ENCODE data around the gene NUDT15. TPM values are rescaled to one million over a fixed set of nuclear protein-coding genes. Genes with fewer than 3 reads are reported as not detected.
"Not testable (repeated sequence)": the region's sequence is repeated elsewhere in the genome, so short reads cannot be mapped to it uniquely, and the experiment has no call there.

Gene NUDT15
- total RNA-seq, 1 donor = 9.8 TPM

GRCh38 chr13:48001114-48001881, 36.2 kb upstream of the NUDT15 start, which contains the start of gene SUCLA2:
Gene SUCLA2 (minus strand): TSS chr13:48001273. CDS start chr13:48001269, 4 bp downstream.
- H3K27me3 ChIP-seq (ENCODE audit: insufficient read depth, low read length) = no peaks in the 10 kb centered on the region
- H3K4me2 ChIP-seq (ENCODE audit: insufficient read depth, low read length) = peak within 1 kb of the TSS; percentile 93
- H3K4me3 ChIP-seq (ENCODE audit: insufficient read depth, low read length) = peak within 1 kb of the TSS; percentile 99
- peak within 1 kb of the TSS; percentile 99 for H2AFZ ChIP-seq (ENCODE audit: low read length)
- peak within 1 kb of the TSS; percentile 86 for H3K27ac ChIP-seq (ENCODE audit: low read depth, low read length)
- no peak for TF ChIP-seq CTCF (IDR thresholded peaks at IDR 0.05; ENCODE audit: extremely low read depth, low read depth, low read length)
- DNase-seq (ENCODE audit: insufficient read length, low spot score, missing footprints) = peak; percentile 99
- no peaks in the 10 kb centered on the region for H4K20me1 ChIP-seq (ENCODE audit: insufficient read depth, low read length)
- peaks cover 12% of the 10 kb centered on the region for H3K4me1 ChIP-seq (ENCODE audit: insufficient read depth, low read length)
- no peaks in the 10 kb centered on the region for H3K36me3 ChIP-seq (ENCODE audit: insufficient read depth, low read length)
- peaks cover 48% of the 10 kb centered on the region for H3K79me2 ChIP-seq (ENCODE audit: insufficient read depth, low read length)
- no peaks in the 10 kb centered on the region for H3K9me3 ChIP-seq (ENCODE audit: low read depth, low read length)

GRCh38 chr13:48001999-48002398, 35.5 kb upstream of the NUDT15 start:
- not testable (repeated sequence) for H3K27me3 ChIP-seq (ENCODE audit: insufficient read depth, low read length); H3K9me3 ChIP-seq (ENCODE audit: low read depth, low read length); H4K20me1 ChIP-seq (ENCODE audit: insufficient read depth, low read length); DNase-seq (ENCODE audit: insufficient read length, low spot score, missing footprints); H3K27ac ChIP-seq (ENCODE audit: low read depth, low read length); H3K36me3 ChIP-seq (ENCODE audit: insufficient read depth, low read length); H2AFZ ChIP-seq (ENCODE audit: low read length); H3K4me3 ChIP-seq (ENCODE audit: insufficient read depth, low read length)
- H3K4me1 ChIP-seq (ENCODE audit: insufficient read depth, low read length) = peaks cover 12% of the 10 kb centered on the region
- H3K79me2 ChIP-seq (ENCODE audit: insufficient read depth, low read length) = peaks cover 44% of the 10 kb centered on the region
- H3K4me2 ChIP-seq (ENCODE audit: insufficient read depth, low read length) = peak overlapping the region; percentile 93

- Histone ChIP-seq H3K27me3 (ENCODE audit: insufficient read depth, low read length) (no peaks in the 10 kb centered on the region), H3K4me2 (ENCODE audit: insufficient read depth, low read length) (no peak overlapping the region), H3K4me3 (ENCODE audit: insufficient read depth, low read length) (no peak overlapping the region), H3K9me3 (ENCODE audit: low read depth, low read length) (no peaks in the 10 kb centered on the region), H4K20me1 (ENCODE audit: insufficient read depth, low read length) (no peaks in the 10 kb centered on the region), H3K36me3 (ENCODE audit: insufficient read depth, low read length) (no peaks in the 10 kb centered on the region), H3K4me1 (ENCODE audit: insufficient read depth, low read length) (peaks cover 17% of the 10 kb centered on the region), H3K27ac (ENCODE audit: low read depth, low read length) (no peak overlapping the region), H3K79me2 (ENCODE audit: insufficient read depth, low read length) (peaks cover 21% of the 10 kb centered on the region), H2AFZ (ENCODE audit: low read length) (no peak overlapping the region)
- no peak for DNase-seq (ENCODE audit: insufficient read length, low spot score, missing footprints)
- no peak for TF ChIP-seq CTCF (IDR thresholded peaks at IDR 0.05; ENCODE audit: extremely low read depth, low read depth, low read length)
Observed at GRCh38 chr13:48004201-48004600, 33.3 kb upstream of the NUDT15 start.

- H3K4me2 ChIP-seq (ENCODE audit: insufficient read depth, low read length) = no peak overlapping the region
- H3K4me1 ChIP-seq (ENCODE audit: insufficient read depth, low read length) = peaks cover 12% of the 10 kb centered on the region
- no peak for DNase-seq (ENCODE audit: insufficient read length, low spot score, missing footprints)
Observed at GRCh38 chr13:48006396-48006795, 31.1 kb upstream of the NUDT15 start.

More at GRCh38 chr13:48006396-48006795, 31.1 kb upstream of the NUDT15 start:
- Histone ChIP-seq H3K79me2 (ENCODE audit: insufficient read depth, low read length) (peaks cover under 1% of the 10 kb centered on the region), H4K20me1 (ENCODE audit: insufficient read depth, low read length) (no peaks in the 10 kb centered on the region), H3K27ac (ENCODE audit: low read depth, low read length) (no peak overlapping the region), H3K9me3 (ENCODE audit: low read depth, low read length) (no peaks in the 10 kb centered on the region), H3K4me3 (ENCODE audit: insufficient read depth, low read length) (no peak overlapping the region), H2AFZ (ENCODE audit: low read length) (no peak overlapping the region), H3K27me3 (ENCODE audit: insufficient read depth, low read length) (no peaks in the 10 kb centered on the region), H3K36me3 (ENCODE audit: insufficient read depth, low read length) (no peaks in the 10 kb centered on the region)
- TF ChIP-seq CTCF (IDR thresholded peaks at IDR 0.05; ENCODE audit: extremely low read depth, low read depth, low read length) = no peak

Measured in osteoblast (primary cell).